ENCODE measurements around the gene CERCAM.

Gene CERCAM

DNA sequence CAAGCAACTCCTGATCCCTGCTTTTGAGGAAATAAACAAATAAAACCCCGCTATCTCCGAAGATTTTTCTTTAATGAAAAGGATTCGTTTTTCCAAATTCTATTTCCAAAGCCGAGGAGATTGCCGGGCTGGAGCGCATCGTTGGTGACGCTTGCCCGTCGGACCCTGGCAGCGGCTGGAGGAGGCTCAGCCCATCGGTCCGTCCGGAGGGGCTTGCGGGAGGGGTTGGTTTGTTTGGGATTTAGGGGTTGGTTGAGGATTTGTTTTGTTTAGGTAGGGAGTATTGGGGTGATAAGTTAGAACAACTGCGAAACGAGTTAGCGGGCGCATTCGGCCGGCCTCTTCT, 28.7 kb upstream of the CERCAM start:
- Histone ChIP-seq H3K27ac (ENCODE audit: low read depth, low read length) (no peak overlapping the region), H3K36me3 (ENCODE audit: control insufficient read depth, insufficient read depth, low read length) (peaks cover 5% of the 10 kb centered on the region), H2BK120ac (ENCODE audit: low read depth, low read length) (no peak overlapping the region), H3K9ac (ENCODE audit: low read length) (no peak overlapping the region), H2BK15ac (replicated peaks; ENCODE audit: low read depth) (no peak overlapping the region), H3K4me3 (ENCODE audit: low read length) (no peak overlapping the region), H4K8ac (ENCODE audit: low read depth, low read length) (no peak overlapping the region), H3K79me1 (ENCODE audit: low read length) (no peaks in the 10 kb centered on the region), H3K56ac (ENCODE audit: low read length) (peak overlapping the region; percentile 38), H3K4me2 (ENCODE audit: low read length) (no peak overlapping the region), H3K4ac (ENCODE audit: low read depth, low read length) (no peak overlapping the region), H2AK5ac (ENCODE audit: low read length) (no peak overlapping the region), H3K18ac (ENCODE audit: low read length) (no peak overlapping the region), H3K79me2 (ENCODE audit: control insufficient read depth, insufficient read depth, low read length) (no peaks in the 10 kb centered on the region), H3K4me1 (ENCODE audit: control insufficient read depth, low read depth, low read length) (peaks cover 2% of the 10 kb centered on the region), H4K5ac (ENCODE audit: low read length) (no peak overlapping the region), H3K27me3 (ENCODE audit: insufficient read depth, low read length, poor library complexity) (peaks cover 42% of the 10 kb centered on the region), H2BK5ac (ENCODE audit: low read length) (no peak overlapping the region), H3K23ac (ENCODE audit: low read length) (no peak overlapping the region)
- DNase-seq: no peak
- no CpG with 5 or more reads among the region's 21 CpGs for WGBS (ENCODE audit: extremely low coverage, insufficient coverage, low lambda C conversion rate)

DNA sequence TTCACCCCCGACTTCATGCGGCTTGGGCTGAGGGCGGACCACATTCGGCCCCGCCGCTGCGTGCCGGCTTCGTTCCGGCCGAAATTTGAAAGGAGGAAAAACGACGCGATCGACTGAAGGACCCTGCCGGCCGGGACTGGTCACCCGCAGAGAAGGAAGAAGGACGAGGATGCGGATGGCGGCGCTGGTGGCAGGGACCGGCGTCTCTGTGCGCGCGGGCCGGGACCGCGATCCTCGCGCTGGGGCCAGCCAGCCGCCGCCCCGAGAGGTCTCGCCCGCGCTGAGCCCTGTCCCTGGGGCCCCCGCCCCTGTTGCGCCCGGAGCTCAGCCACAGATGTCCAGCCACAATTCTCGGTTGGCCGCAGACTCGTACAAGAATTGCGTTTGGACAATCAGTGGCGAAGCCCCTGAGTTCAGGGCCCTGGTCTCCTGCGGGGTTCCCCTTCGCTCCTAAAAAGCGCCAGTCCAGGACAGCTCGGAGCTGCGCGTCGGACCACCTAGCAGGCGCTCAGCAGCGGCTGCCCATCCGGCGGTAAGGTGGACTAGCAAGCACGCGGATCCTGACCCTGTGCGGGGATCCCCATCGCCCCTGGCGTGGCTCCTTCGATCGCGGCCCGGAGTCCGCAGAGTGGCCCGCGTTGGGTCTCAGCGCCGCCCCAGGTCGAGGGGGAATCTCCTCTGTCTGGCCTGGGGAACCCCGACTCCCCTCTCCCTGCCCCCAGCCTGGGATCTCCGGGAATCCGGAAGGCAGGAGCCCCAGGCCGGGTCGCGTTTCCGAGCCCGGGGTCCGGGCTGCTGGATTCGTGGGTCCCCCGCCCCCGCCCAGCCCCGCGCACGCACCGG, 28.1 kb upstream of the CERCAM start:
- Histone ChIP-seq H3K36me3 (ENCODE audit: control insufficient read depth, insufficient read depth, low read length) (peaks cover 5% of the 10 kb centered on the region), H4K8ac (ENCODE audit: low read depth, low read length) (no peak overlapping the region), H3K27ac (ENCODE audit: low read depth, low read length) (no peak overlapping the region), H2BK5ac (ENCODE audit: low read length) (no peak overlapping the region), H2BK15ac (replicated peaks; ENCODE audit: low read depth) (no peak overlapping the region), H3K79me1 (ENCODE audit: low read length) (no peaks in the 10 kb centered on the region), H3K4me3 (ENCODE audit: low read length) (no peak overlapping the region), H3K27me3 (ENCODE audit: insufficient read depth, low read length, poor library complexity) (peaks cover 44% of the 10 kb centered on the region), H3K4me2 (ENCODE audit: low read length) (peak overlapping the region; percentile 52), H3K79me2 (ENCODE audit: control insufficient read depth, insufficient read depth, low read length) (no peaks in the 10 kb centered on the region), H2BK120ac (ENCODE audit: low read depth, low read length) (no peak overlapping the region), H3K18ac (ENCODE audit: low read length) (no peak overlapping the region), H3K9ac (ENCODE audit: low read length) (peak overlapping the region; percentile 55), H2AK5ac (ENCODE audit: low read length) (no peak overlapping the region), H4K5ac (ENCODE audit: low read length) (no peak overlapping the region), H3K4ac (ENCODE audit: low read depth, low read length) (peak overlapping the region; percentile 19), H3K4me1 (ENCODE audit: control insufficient read depth, low read depth, low read length) (peaks cover 7% of the 10 kb centered on the region), H3K56ac (ENCODE audit: low read length) (peak overlapping the region; percentile 73), H3K23ac (ENCODE audit: low read length) (peak overlapping the region; percentile 59)
- WGBS (ENCODE audit: extremely low coverage, insufficient coverage, low lambda C conversion rate): no CpG with 5 or more reads among the region's 88 CpGs
- DNase-seq: no peak

DNA sequence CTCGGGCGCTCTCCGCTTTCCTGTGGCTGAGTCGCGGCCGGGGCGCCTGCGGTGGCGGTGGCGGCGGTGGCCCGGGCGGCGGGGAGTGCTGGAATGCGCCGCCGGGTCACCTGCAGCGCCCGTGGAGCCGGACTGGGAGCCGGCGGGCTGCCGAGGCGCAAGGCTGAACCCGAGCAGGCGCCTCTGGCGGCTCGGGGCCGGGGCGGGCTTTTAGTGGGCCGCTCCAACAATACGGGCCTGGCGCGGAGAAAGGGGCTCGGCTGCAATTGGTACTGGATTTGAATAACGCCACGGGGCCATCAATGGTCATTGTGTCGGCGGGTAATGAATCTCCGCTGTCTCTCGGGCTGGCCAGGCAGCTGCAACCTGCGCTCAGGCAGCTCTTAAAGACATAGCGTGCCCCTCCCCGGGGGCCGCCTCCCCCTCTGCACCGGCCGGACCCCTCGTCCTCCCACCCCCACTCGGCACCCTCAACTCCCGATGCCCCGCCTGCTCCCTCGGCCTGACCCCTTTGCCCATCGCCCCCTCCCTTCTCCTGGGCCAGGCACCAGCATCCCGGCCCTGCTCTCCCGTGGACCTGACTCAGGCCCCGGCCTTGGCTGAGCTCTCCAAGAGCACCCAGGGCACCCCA, 27.4 kb upstream of the CERCAM start:
- Histone ChIP-seq H3K18ac (ENCODE audit: low read length) (no peak overlapping the region), H3K79me1 (ENCODE audit: low read length) (no peaks in the 10 kb centered on the region), H3K9ac (ENCODE audit: low read length) (peak overlapping the region; percentile 13), H3K4ac (ENCODE audit: low read depth, low read length) (no peak overlapping the region), H3K4me1 (ENCODE audit: control insufficient read depth, low read depth, low read length) (peaks cover 9% of the 10 kb centered on the region), H3K27me3 (ENCODE audit: insufficient read depth, low read length, poor library complexity) (peaks cover 47% of the 10 kb centered on the region), H2BK15ac (replicated peaks; ENCODE audit: low read depth) (no peak overlapping the region), H3K4me2 (ENCODE audit: low read length) (no peak overlapping the region), H3K23ac (ENCODE audit: low read length) (no peak overlapping the region), H3K56ac (ENCODE audit: low read length) (peak overlapping the region; percentile 60), H3K27ac (ENCODE audit: low read depth, low read length) (no peak overlapping the region), H2BK5ac (ENCODE audit: low read length) (no peak overlapping the region), H3K79me2 (ENCODE audit: control insufficient read depth, insufficient read depth, low read length) (no peaks in the 10 kb centered on the region), H4K5ac (ENCODE audit: low read length) (no peak overlapping the region), H2AK5ac (ENCODE audit: low read length) (no peak overlapping the region), H2BK120ac (ENCODE audit: low read depth, low read length) (no peak overlapping the region), H3K36me3 (ENCODE audit: control insufficient read depth, insufficient read depth, low read length) (peaks cover 3% of the 10 kb centered on the region), H3K4me3 (ENCODE audit: low read length) (no peak overlapping the region), H4K8ac (ENCODE audit: low read depth, low read length) (no peak overlapping the region)
- peak; percentile 67 for DNase-seq
- no CpG with 5 or more reads among the region's 56 CpGs for WGBS (ENCODE audit: extremely low coverage, insufficient coverage, low lambda C conversion rate)

DNA sequence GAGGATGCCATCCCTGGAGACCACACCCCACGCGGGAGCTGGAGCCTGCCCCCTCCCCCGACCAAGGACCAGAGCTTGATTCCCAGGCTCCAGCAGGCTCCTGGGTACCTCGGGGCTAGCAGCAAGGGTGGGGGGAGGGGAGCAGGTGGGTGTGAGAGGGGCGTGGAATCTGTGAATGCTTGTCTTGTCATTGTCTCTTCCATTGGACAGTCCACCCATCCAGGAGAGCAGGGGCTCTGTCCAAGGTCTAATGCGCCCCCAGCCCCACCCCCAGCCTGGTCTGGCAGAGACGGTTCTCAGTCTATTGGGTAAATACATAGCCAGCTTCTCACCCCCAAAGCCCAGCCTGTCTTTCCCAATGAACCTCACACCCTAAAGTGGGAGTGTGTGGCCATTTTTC, 26.7 kb upstream of the CERCAM start:
- no peak for DNase-seq
- Histone ChIP-seq H3K79me1 (ENCODE audit: low read length) (no peaks in the 10 kb centered on the region), H3K4me2 (ENCODE audit: low read length) (no peak overlapping the region), H4K5ac (ENCODE audit: low read length) (no peak overlapping the region), H3K18ac (ENCODE audit: low read length) (no peak overlapping the region), H3K79me2 (ENCODE audit: control insufficient read depth, insufficient read depth, low read length) (no peaks in the 10 kb centered on the region), H3K23ac (ENCODE audit: low read length) (no peak overlapping the region), H3K4me1 (ENCODE audit: control insufficient read depth, low read depth, low read length) (peaks cover 9% of the 10 kb centered on the region), H2BK15ac (replicated peaks; ENCODE audit: low read depth) (no peak overlapping the region), H3K9ac (ENCODE audit: low read length) (no peak overlapping the region), H3K4ac (ENCODE audit: low read depth, low read length) (no peak overlapping the region), H3K36me3 (ENCODE audit: control insufficient read depth, insufficient read depth, low read length) (no peaks in the 10 kb centered on the region), H3K27me3 (ENCODE audit: insufficient read depth, low read length, poor library complexity) (peaks cover 47% of the 10 kb centered on the region), H3K56ac (ENCODE audit: low read length) (no peak overlapping the region), H3K27ac (ENCODE audit: low read depth, low read length) (no peak overlapping the region), H4K8ac (ENCODE audit: low read depth, low read length) (no peak overlapping the region), H2BK120ac (ENCODE audit: low read depth, low read length) (no peak overlapping the region), H3K4me3 (ENCODE audit: low read length) (no peak overlapping the region), H2AK5ac (ENCODE audit: low read length) (no peak overlapping the region), H2BK5ac (ENCODE audit: low read length) (no peak overlapping the region)
- no CpG with 5 or more reads among the region's 7 CpGs for WGBS (ENCODE audit: extremely low coverage, insufficient coverage, low lambda C conversion rate)

DNA sequence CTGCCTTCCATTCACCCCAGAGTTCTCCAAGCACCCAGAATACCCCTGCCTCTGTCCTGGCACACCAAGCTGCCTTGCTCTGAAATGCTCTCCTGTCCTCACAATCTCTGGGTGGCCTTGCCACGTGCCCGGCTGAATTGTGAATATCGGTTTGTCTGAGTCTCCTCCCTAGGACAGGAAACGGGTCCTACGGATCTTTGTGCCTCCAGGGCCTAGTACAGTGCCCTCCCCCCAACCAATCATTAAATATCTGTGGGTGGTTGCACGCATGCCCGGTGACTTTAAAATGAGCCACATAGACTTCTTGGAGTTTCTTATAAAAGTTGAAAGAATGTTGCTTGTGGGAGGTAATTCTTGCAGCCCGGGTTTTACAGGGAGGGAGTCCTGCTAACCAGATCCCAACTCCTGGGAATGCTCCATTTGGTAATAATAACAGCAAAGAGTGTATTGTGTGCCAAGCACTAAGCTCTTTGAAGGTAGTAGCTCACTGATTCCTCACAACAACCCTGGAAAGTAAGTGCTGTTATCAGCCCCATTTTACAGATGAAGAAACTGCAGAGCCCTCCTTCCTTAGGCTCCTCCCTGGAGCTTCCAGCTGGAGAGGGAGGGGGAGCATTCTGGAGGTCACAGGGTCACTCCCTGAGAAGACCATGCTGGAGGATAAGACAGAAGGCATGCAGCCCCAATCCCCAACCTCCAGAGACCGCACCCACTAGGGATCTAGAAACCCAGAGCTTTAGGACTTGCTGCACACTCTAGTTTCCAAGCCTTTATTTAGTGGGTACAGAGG, 26.1 kb upstream of the CERCAM start:
- H3K9ac ChIP-seq (ENCODE audit: low read length): no peak overlapping the region
- no peak overlapping the region for H3K4ac ChIP-seq (ENCODE audit: low read depth, low read length)
- H2BK120ac ChIP-seq (ENCODE audit: low read depth, low read length): no peak overlapping the region
- H3K27me3 ChIP-seq (ENCODE audit: insufficient read depth, low read length, poor library complexity): peaks cover 47% of the 10 kb centered on the region
- H3K79me2 ChIP-seq (ENCODE audit: control insufficient read depth, insufficient read depth, low read length): no peaks in the 10 kb centered on the region
- no peak overlapping the region for H3K23ac ChIP-seq (ENCODE audit: low read length)
- no peaks in the 10 kb centered on the region for H3K36me3 ChIP-seq (ENCODE audit: control insufficient read depth, insufficient read depth, low read length)
- H2AK5ac ChIP-seq (ENCODE audit: low read length): no peak overlapping the region
- WGBS (ENCODE audit: extremely low coverage, insufficient coverage, low lambda C conversion rate): no CpG with 5 or more reads among the region's 9 CpGs
- H3K4me1 ChIP-seq (ENCODE audit: control insufficient read depth, low read depth, low read length): peaks cover 9% of the 10 kb centered on the region
- H3K79me1 ChIP-seq (ENCODE audit: low read length): no peaks in the 10 kb centered on the region
- H4K5ac ChIP-seq (ENCODE audit: low read length): no peak overlapping the region
- no peak overlapping the region for H3K4me3 ChIP-seq (ENCODE audit: low read length)
- no peak for DNase-seq
- no peak overlapping the region for H3K27ac ChIP-seq (ENCODE audit: low read depth, low read length)
- H2BK15ac ChIP-seq (replicated peaks; ENCODE audit: low read depth): no peak overlapping the region
- H3K4me2 ChIP-seq (ENCODE audit: low read length): no peak overlapping the region
- H4K8ac ChIP-seq (ENCODE audit: low read depth, low read length): no peak overlapping the region
- H3K56ac ChIP-seq (ENCODE audit: low read length): no peak overlapping the region
- no peak overlapping the region for H3K18ac ChIP-seq (ENCODE audit: low read length)
- H2BK5ac ChIP-seq (ENCODE audit: low read length): no peak overlapping the region
